ENCODE results near the gene CXorf58. TPM values are rescaled to one million over a fixed set of nuclear protein-coding genes. Genes with fewer than 3 reads are reported as not detected.

CXorf58 gene
- total and polyA plus RNA-seq, 10 donors, result 0.04 to 0.92 (median 0.16) TPM; not detected in 5

DNA sequence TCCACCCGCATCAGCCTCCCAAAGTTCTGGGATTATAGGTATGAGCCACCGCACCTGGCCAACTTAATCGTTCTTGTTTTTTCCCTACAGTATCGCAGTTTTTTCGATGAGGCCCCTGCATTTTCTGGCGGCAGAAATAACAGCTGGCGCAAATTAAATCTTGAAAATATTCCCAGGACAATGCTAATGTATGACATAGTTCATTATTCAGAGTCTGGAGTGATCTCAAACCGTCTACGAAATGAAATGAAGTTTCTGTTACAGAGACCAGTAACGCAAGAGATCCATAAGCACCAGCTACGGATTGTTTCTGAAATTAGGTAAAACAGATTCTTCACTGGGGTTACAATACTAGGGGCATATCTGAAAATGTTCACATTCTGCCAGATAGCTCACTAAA lies 27.3 kb downstream of the CXorf58 start:
- H3K27ac ChIP-seq, result no peak overlapping the region
- H3K36me3 ChIP-seq, result no peaks in the 10 kb centered on the region
- WGBS, 5 donors, result 86 to 96% (median 91%) methylated on average over 11 of the region's 11 CpGs
- no peaks in the 10 kb centered on the region for H3K9me3 ChIP-seq
- TF ChIP-seq POLR2AphosphoS5 (IDR thresholded peaks at IDR 0.05), result no peak
- no peak for TF ChIP-seq POLR2A (IDR thresholded peaks at IDR 0.05)
- TF ChIP-seq CTCF (IDR thresholded peaks at IDR 0.05 in 8 of 11, conservative IDR thresholded peaks at IDR 0.05 in 3 of 11), result no peak
- no peak overlapping the region for H3K4me3 ChIP-seq
- peaks cover 0 to 9% (median 0%) of the 10 kb centered on the region in 6 donors for H3K4me1 ChIP-seq
- no peaks in the 10 kb centered on the region for H3K27me3 ChIP-seq (replicated peaks in 1 of 7)
- intact Hi-C loops (cut with DNase I; ENCODE audit: low total_unique reads), result no loop called here
- DNase-seq, result no peak

DNA sequence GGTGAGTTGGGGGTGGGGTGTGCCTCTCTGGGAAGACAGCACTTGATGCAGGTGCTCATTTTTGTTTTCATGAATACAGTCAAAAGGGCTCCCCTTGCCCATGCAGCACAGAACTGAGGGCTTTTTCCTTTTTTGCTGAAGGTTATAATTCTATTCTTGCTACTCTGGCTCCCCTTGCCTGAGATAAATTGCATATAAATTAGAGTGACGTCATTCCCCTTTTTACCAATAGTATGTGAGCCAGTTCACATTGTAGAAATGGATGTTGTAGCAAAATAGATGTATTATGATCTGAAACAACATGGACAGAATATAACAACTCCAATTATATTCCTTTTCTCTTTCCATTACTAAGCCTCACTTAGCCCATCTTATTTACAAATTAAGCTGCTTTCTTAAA lies 28.4 kb downstream of the CXorf58 start:
- H3K9me3 ChIP-seq, result no peaks in the 10 kb centered on the region
- H3K27ac ChIP-seq, result no peak overlapping the region
- no peaks in the 10 kb centered on the region for H3K27me3 ChIP-seq (replicated peaks in 1 of 7)
- H3K36me3 ChIP-seq, result no peaks in the 10 kb centered on the region
- TF ChIP-seq POLR2AphosphoS5 (IDR thresholded peaks at IDR 0.05) (no peak), POLR2A (IDR thresholded peaks at IDR 0.05) (no peak), CTCF (IDR thresholded peaks at IDR 0.05 in 8 of 11, conservative IDR thresholded peaks at IDR 0.05 in 3 of 11) (no peak)
- 40 to 89% (median 75%) methylated on average over 1 of the region's 1 CpG for WGBS, 5 donors
- peaks cover 0 to 4% (median 0%) of the 10 kb centered on the region in 6 donors for H3K4me1 ChIP-seq
- H3K4me3 ChIP-seq, result no peak overlapping the region
- intact Hi-C loops (cut with DNase I; ENCODE audit: low total_unique reads), result no loop called here
- no peak for DNase-seq

- H3K27ac ChIP-seq, result no peak overlapping the region
- no peaks in the 10 kb centered on the region for H3K9me3 ChIP-seq
- H3K27me3 ChIP-seq (replicated peaks in 1 of 7), result peaks cover 0 to 2% (median 0%) of the 10 kb centered on the region in 7 donors
- no peaks in the 10 kb centered on the region for H3K36me3 ChIP-seq
- no peak for TF ChIP-seq POLR2A (IDR thresholded peaks at IDR 0.05)
- no peak for TF ChIP-seq CTCF (IDR thresholded peaks at IDR 0.05 in 8 of 11, conservative IDR thresholded peaks at IDR 0.05 in 3 of 11)
- TF ChIP-seq POLR2AphosphoS5 (IDR thresholded peaks at IDR 0.05), result no peak
- intact Hi-C loops (cut with DNase I; ENCODE audit: low total_unique reads), result no loop called here
- H3K4me1 ChIP-seq, result no peaks in the 10 kb centered on the region
- H3K4me3 ChIP-seq, result no peak overlapping the region
- no peak for DNase-seq
- 67 to 86% (median 69%) methylated on average over 4 of the region's 4 CpGs for WGBS, 5 donors
Observed at GRCh38 chrX:23937100-23937499, 29.3 kb downstream of the CXorf58 start.

- Histone ChIP-seq H3K27me3 (replicated peaks in 1 of 7) (peaks cover 0 to 3% (median 0%) of the 10 kb centered on the region in 7 donors), H3K9me3 (no peaks in the 10 kb centered on the region), H3K4me3 (no peak overlapping the region), H3K27ac (no peak overlapping the region), H3K36me3 (no peaks in the 10 kb centered on the region), H3K4me1 (no peaks in the 10 kb centered on the region)
- intact Hi-C loops (cut with DNase I; ENCODE audit: low total_unique reads), result no loop called here
- TF ChIP-seq POLR2AphosphoS5 (IDR thresholded peaks at IDR 0.05), result no peak
- no peak for TF ChIP-seq CTCF (IDR thresholded peaks at IDR 0.05 in 8 of 11, conservative IDR thresholded peaks at IDR 0.05 in 3 of 11)
- no peak for TF ChIP-seq POLR2A (IDR thresholded peaks at IDR 0.05)
- no peak for DNase-seq
- WGBS, 5 donors, result 67 to 92% (median 89%) methylated on average over 1 of the region's 1 CpG
Observed at GRCh38 chrX:23938690-23939089, 30.9 kb downstream of the CXorf58 start.

All from spleen (tissue), 11 donors.